SU-DHL-6 (cell line): ENCODE measurements around the gene C11orf58.

Experiments used
- H2AFZ ChIP-seq: fragments of 200-600 bp; sonication (generic); 2 replicates; pipeline ENCODE4 v1.6.1; 2014; ENCODE audit warnings: low read depth, mild to moderate bottlenecking, moderate library complexity, mixed read lengths, antibody characterized with exemption, low read length; ENCODE audit not compliant: severe bottlenecking
- H3F3A ChIP-seq: fragments of 200-600 bp; shearing (Covaris generic); 2 replicates; pipeline ENCODE4 v1.6.0; 2016; ENCODE audit warnings: antibody characterized with exemption, mild to moderate bottlenecking; ENCODE audit not compliant: insufficient read depth
- H3K27ac ChIP-seq: fragments of 200-600 bp; sonication (generic); 2 replicates; pipeline ENCODE4 v1.5.1; 2016; ENCODE audit warnings: low read depth, mild to moderate bottlenecking, low read length, moderate library complexity, mixed read lengths
- H3K27me3 ChIP-seq: fragments of 200-600 bp; sonication (generic), shearing (Covaris generic); 2 replicates; pipeline ENCODE4 v1.6.0; 2014; ENCODE audit warnings: mild to moderate bottlenecking, low read length
- H3K36me3 ChIP-seq: fragments of 200-600 bp; sonication (generic); 2 replicates; pipeline ENCODE4 v1.6.1; 2014; ENCODE audit warnings: mild to moderate bottlenecking, low read length, mixed read lengths
- H3K4me2 ChIP-seq: fragments of 300-600, 200-600 bp; shearing (Covaris generic), sonication (generic); 2 replicates; pipeline ENCODE4 v1.6.0; 2014; ENCODE audit warnings: low read length, low read depth, mild to moderate bottlenecking; ENCODE audit not compliant: poor library complexity, severe bottlenecking
- H3K4me3 ChIP-seq: fragments of 200-600 bp; sonication (generic); 2 replicates; pipeline ENCODE4 v1.5.1; 2014; ENCODE audit warnings: antibody characterized with exemption, low read length, mild to moderate bottlenecking, mixed read lengths; ENCODE audit not compliant: insufficient read depth, poor library complexity, severe bottlenecking
- H3K79me2 ChIP-seq: fragments of 200-600 bp; sonication (generic); 2 replicates; pipeline ENCODE4 v1.6.1; 2014; ENCODE audit warnings: mild to moderate bottlenecking, low read length, moderate library complexity; ENCODE audit not compliant: insufficient read depth
- H3K9ac ChIP-seq: fragments of 200-600 bp; sonication (generic); 2 replicates; pipeline ENCODE4 v1.7.0; 2014; ENCODE audit warnings: mild to moderate bottlenecking, low read length
- H3K9me2 ChIP-seq: fragments of 200-600 bp; sonication (generic); replicated peaks from 2 replicates; pipeline ENCODE4 v1.6.1; 2014; ENCODE audit warnings: low read length; ENCODE audit not compliant: insufficient read depth
- H3K9me3 ChIP-seq: fragments of 200-600 bp; sonication (generic); 2 replicates; pipeline ENCODE4 v1.6.1; 2014; ENCODE audit warnings: low read length, mixed read lengths; ENCODE audit not compliant: insufficient read depth
- H4K20me1 ChIP-seq: fragments of 200-600 bp; sonication (generic); 2 replicates; pipeline ENCODE4 v1.6.1; 2014; ENCODE audit warnings: low read depth, mild to moderate bottlenecking, antibody characterized with exemption, low read length, moderate library complexity, mixed read lengths
- CTCF ChIP-seq: fragments of 200-600 bp; sonication (generic); IDR thresholded peaks from one replicate; pipeline ENCODE4 v1.5.1; 2017; ENCODE audit warnings: antibody characterized with exemption, mild to moderate bottlenecking, low read length, moderate library complexity; ENCODE audit not compliant: insufficient read depth, poor library complexity, severe bottlenecking
- EZH2phosphoT487 ChIP-seq: fragments of 200-600 bp; sonication (generic), shearing (Covaris generic); conservative IDR thresholded peaks from 2 replicates; pipeline ENCODE4 v1.6.1; 2018; ENCODE audit warnings: mild to moderate bottlenecking, antibody characterized with exemption, low read length, moderate library complexity, mixed read lengths

The C11orf58 gene

GRCh38 chr11:16797776-16798175 lies 59.3 kb downstream of the C11orf58 start:
- Histone ChIP-seq H4K20me1 (no peaks in the 10 kb centered on the region), H3K9me3 (no peaks in the 10 kb centered on the region), H2AFZ (no peak overlapping the region), H3K27me3 (no peaks in the 10 kb centered on the region), H3K9ac (no peak overlapping the region), H3F3A (no peaks in the 10 kb centered on the region), H3K4me2 (no peak overlapping the region), H3K79me2 (no peaks in the 10 kb centered on the region), H3K9me2 (no peaks in the 10 kb centered on the region), H3K4me3 (no peak overlapping the region), H3K36me3 (no peaks in the 10 kb centered on the region), H3K27ac (no peak overlapping the region)
- TF ChIP-seq EZH2phosphoT487 (no peak), CTCF (no peak)

GRCh38 chr11:16799221-16799620 lies 60.8 kb downstream of the C11orf58 start:
- Histone ChIP-seq H3K79me2 (no peaks in the 10 kb centered on the region), H2AFZ (no peak overlapping the region), H3K4me3 (no peak overlapping the region), H4K20me1 (no peaks in the 10 kb centered on the region), H3F3A (no peaks in the 10 kb centered on the region), H3K9me2 (no peaks in the 10 kb centered on the region), H3K9ac (no peak overlapping the region), H3K27me3 (no peaks in the 10 kb centered on the region), H3K36me3 (no peaks in the 10 kb centered on the region), H3K9me3 (no peaks in the 10 kb centered on the region), H3K27ac (no peak overlapping the region), H3K4me2 (no peak overlapping the region)
- TF ChIP-seq CTCF: no peak
- TF ChIP-seq EZH2phosphoT487: no peak

GRCh38 chr11:16799890-16800289 lies 61.4 kb downstream of the C11orf58 start:
- no peaks in the 10 kb centered on the region for H3F3A ChIP-seq
- no peak overlapping the region for H2AFZ ChIP-seq
- H3K36me3 ChIP-seq: no peaks in the 10 kb centered on the region
- H3K9ac ChIP-seq: no peak overlapping the region
- no peak overlapping the region for H3K4me3 ChIP-seq
- no peaks in the 10 kb centered on the region for H4K20me1 ChIP-seq
- no peaks in the 10 kb centered on the region for H3K9me3 ChIP-seq
- H3K27me3 ChIP-seq: no peaks in the 10 kb centered on the region
- no peak overlapping the region for H3K4me2 ChIP-seq
- no peak overlapping the region for H3K27ac ChIP-seq
- no peak for TF ChIP-seq CTCF
- TF ChIP-seq EZH2phosphoT487: no peak
- H3K79me2 ChIP-seq: no peaks in the 10 kb centered on the region
- H3K9me2 ChIP-seq: no peaks in the 10 kb centered on the region
